B cell (primary cell): ENCODE data around the gene ACMSD. TPM values are rescaled to one million over a fixed set of nuclear protein-coding genes. Genes with fewer than 3 reads are reported as not detected.
"Not testable (repeated sequence)": the region's sequence is repeated elsewhere in the genome, so short reads cannot be mapped to it uniquely, and the experiment has no call there.

Experiments
- ATAC-seq: fragments of 200-7000 bp; cut with Tn5 transposase; one replicate; pipeline ENCODE4 v1.10.0; 2021; ENCODE audit warnings: low read depth, mild to moderate bottlenecking, moderate number of reproducible peaks, moderate library complexity
- CTCF ChIA-PET: fragments of 350-600 bp; sonication (Branson Sonifier 250); formaldehyde crosslinking; loops from one replicate; lab custom pipeline; 2021; ENCODE audit warnings: antibody characterized with exemption, inconsistent platforms; lab: Charles Lee
- POLR2A ChIA-PET: fragments of 350-600 bp; sonication (Branson Sonifier 250); formaldehyde crosslinking; loops from one replicate; lab custom pipeline; 2021; ENCODE audit warnings: antibody characterized with exemption; lab: Charles Lee
- DNase-seq: peaks from one replicate; pipeline ENCODE4 v3.0.0; 2013
- H2AFZ ChIP-seq: 2 replicates; pipeline ENCODE4 v1.6.1; 2012; ENCODE audit warnings: mild to moderate bottlenecking, low read depth, low read length; ENCODE audit not compliant: insufficient read depth, poor library complexity, severe bottlenecking
- H3K27ac ChIP-seq, 2 donors: 1 replicate in 1 of 2; 2 replicates in 1 of 2; pipeline ENCODE4 v1.5.1; 2012 to 2013; ENCODE audit warnings: low read length in 2 of 2, mild to moderate bottlenecking in 2 of 2, moderate library complexity in 1 of 2
- H3K27me3 ChIP-seq, 4 experiments: fragments of 200-600 bp in 1 of 4; sonication (generic) in 1 of 4; replicated peaks in 1 of 4; 1 replicate in 2 of 4; 2 replicates in 2 of 4; pipeline versions ENCODE4 v1.6.1 to v1.7.0; 2013 to 2016; ENCODE audit warnings: low read length in 3 of 4, mild to moderate bottlenecking in 2 of 4, mixed read lengths in 1 of 4, moderate library complexity in 1 of 4; ENCODE audit not compliant: insufficient read depth in 4 of 4, control insufficient read depth in 3 of 4; ENCODE audit errors: control extremely low read depth in 1 of 4
- H3K36me3 ChIP-seq, 2 experiments: replicated peaks in 1 of 2; 1 replicate in 1 of 2; 2 replicates in 1 of 2; pipeline versions ENCODE4 v1.6.1 to v1.7.1; 2013; ENCODE audit warnings: low read length in 1 of 2; ENCODE audit not compliant: insufficient read depth in 2 of 2, control insufficient read depth in 1 of 2; ENCODE audit errors: control extremely low read depth in 1 of 2, extremely low read depth in 1 of 2
- H3K4me1 ChIP-seq, 2 donors: fragments of 200-600 bp in 1 of 2; sonication (generic) in 1 of 2; 1 replicate in 1 of 2; 2 replicates in 1 of 2; pipeline versions ENCODE4 v1.5.1 to v1.6.1; 2013 to 2017; ENCODE audit warnings: low read length in 2 of 2; ENCODE audit not compliant: control insufficient read depth in 2 of 2, insufficient read depth in 2 of 2
- H3K4me2 ChIP-seq: replicated peaks from 2 replicates; pipeline ENCODE3; 2012; ENCODE audit warnings: mild to moderate bottlenecking, low read depth, low read length; ENCODE audit not compliant: poor library complexity, severe bottlenecking
- H3K4me3 ChIP-seq, 5 experiments: fragments of 200-600 bp in 1 of 5; sonication (generic) in 1 of 5; 1 replicate in 3 of 5; 2 replicates in 2 of 5; pipeline versions ENCODE4 v1.5.1 to v1.7.0; 2011 to 2016; ENCODE audit warnings: low read length in 4 of 5, mild to moderate bottlenecking in 4 of 5, low read depth in 2 of 5, control low read depth in 1 of 5, moderate library complexity in 1 of 5; ENCODE audit not compliant: insufficient read depth in 1 of 5; ENCODE audit errors: control extremely low read depth in 1 of 5, extremely low read depth in 1 of 5
- H3K79me2 ChIP-seq: fragments of 200-600 bp; sonication (generic); one replicate; pipeline ENCODE4 v1.6.0; 2016; ENCODE audit warnings: low read length; ENCODE audit not compliant: control insufficient read depth, insufficient read depth
- H3K9ac ChIP-seq: fragments of 200-600 bp; sonication (generic); 2 replicates; pipeline ENCODE4 v1.6.1; 2017; ENCODE audit warnings: mild to moderate bottlenecking, low read length, moderate library complexity
- H3K9me3 ChIP-seq, 3 donors: one replicate each; pipeline versions ENCODE4 v1.6.1 to v1.7.1; 2013; ENCODE audit warnings: low read length in 2 of 3; ENCODE audit not compliant: control insufficient read depth in 2 of 3, insufficient read depth in 1 of 3; ENCODE audit errors: control extremely low read depth in 1 of 3
- H4K20me1 ChIP-seq: 2 replicates; pipeline ENCODE4 v1.6.0; 2012; ENCODE audit warnings: mild to moderate bottlenecking, low read length; ENCODE audit not compliant: insufficient read depth, control insufficient read depth, poor library complexity, severe bottlenecking
- H3K27ac Mint-ChIP-seq: one replicate; pipeline ENCODE4 v1.8.0; 2021; ENCODE audit warnings: mixed read lengths
- H3K27me3 Mint-ChIP-seq: one replicate; pipeline ENCODE4 v1.8.0; 2021; ENCODE audit warnings: mixed read lengths
- H3K4me1 Mint-ChIP-seq: one replicate; pipeline ENCODE4 v1.8.0; 2021; ENCODE audit warnings: mixed read lengths
- H3K4me3 Mint-ChIP-seq: one replicate; pipeline ENCODE4 v1.8.0; 2021; ENCODE audit warnings: mixed read lengths
- H3K9me3 Mint-ChIP-seq: one replicate; pipeline ENCODE4 v1.8.0; 2022; ENCODE audit warnings: mixed read lengths; ENCODE audit not compliant: insufficient read depth
- CTCF ChIP-seq: fragments of 200-600 bp; IDR thresholded peaks from one replicate; pipeline ENCODE4 v1.8.0; 2022; ENCODE audit warnings: antibody characterized with exemption, mild to moderate bottlenecking
- EZH2 ChIP-seq: IDR thresholded peaks from 2 replicates; pipeline ENCODE4 v1.6.1; 2012; ENCODE audit warnings: borderline replicate concordance, low read depth, mild to moderate bottlenecking, moderate library complexity, low read length; ENCODE audit not compliant: insufficient read depth, poor library complexity, severe bottlenecking
- WGBS: methylation state at CpG from one replicate; pipeline ENCODE4 v1.1.5; 2013; ENCODE audit warnings: missing lambda C conversion rate; ENCODE audit not compliant: insufficient coverage; 5-methylcytosine and 5-hydroxymethylcytosine counted together
- intact Hi-C: fragments of 100-400 bp; cut with micrococcal nuclease; formaldehyde crosslinking; loops from one replicate; pipeline ENCODE4 v1.10.0; 2022
- polyA plus RNA-seq: library from polyadenylated mRNA; depleted of rRNA; stranded (reverse); fragments of >200 nt; gene quantifications from 2 replicates; pipeline ENCODE4 v1.2.3, GENCODE V29; 2012
- total RNA-seq, 2 donors: library from RNA; stranded (reverse); fragments of 120-200 nt in 1 of 2; gene quantifications; 1 replicate in 1 of 2; 2 replicates in 1 of 2; pipeline versions ENCODE4 v1.2.3 to v1.2.4, GENCODE V29; 2013 to 2022

The ACMSD gene
- total and polyA plus RNA-seq, 2 donors (not counting 1 experiment from before 2014, with no cell fraction given): not detected

- Histone ChIP-seq H3K4me3 (no peak overlapping the region), H3K36me3 (no peaks in the 10 kb centered on the region), H3K4me2 (no peak overlapping the region), H3K9me3 (peaks cover 0 to 2% (median 0%) of the 10 kb centered on the region in 3 donors), H4K20me1 (no peaks in the 10 kb centered on the region), H3K79me2 (no peaks in the 10 kb centered on the region), H2AFZ (no peak overlapping the region), H3K27me3 (no peaks in the 10 kb centered on the region), H3K4me1 (no peaks in the 10 kb centered on the region), H3K27ac (no peak overlapping the region), H3K9ac (no peak overlapping the region)
- Mint-ChIP-seq H3K27ac (no peak overlapping the region), H3K4me1 (no peaks in the 10 kb centered on the region), H3K9me3 (peaks cover 2% of the 10 kb centered on the region), H3K27me3 (no peaks in the 10 kb centered on the region), H3K4me3 (no peak overlapping the region)
- CTCF ChIA-PET: no interaction called here
- TF ChIP-seq CTCF: no peak
- TF ChIP-seq EZH2: no peak
- WGBS: 96% methylated on average over 2 of the region's 2 CpGs
- ATAC-seq (no peak), DNase-seq (no peak)
- POLR2A ChIA-PET: no interaction called here
- intact Hi-C loops: no loop called here
Measured at GRCh38 chr2:134905168-134905567, 66.8 kb downstream of the ACMSD start.

- ChIA-PET CTCF (no interaction called here), POLR2A (no interaction called here)
- DNase-seq: no peak
- ATAC-seq: no peak
- H3K27ac ChIP-seq: no peak overlapping the region
- no peak for TF ChIP-seq EZH2
- no peak for TF ChIP-seq CTCF
- H3K36me3 ChIP-seq: no peaks in the 10 kb centered on the region
- H3K9ac ChIP-seq: no peak overlapping the region
- H3K27me3 ChIP-seq: no peaks in the 10 kb centered on the region
- peaks cover 2% of the 10 kb centered on the region for H3K9me3 Mint-ChIP-seq
- H3K4me3 Mint-ChIP-seq: no peak overlapping the region
- H3K4me2 ChIP-seq: no peak overlapping the region
- no peaks in the 10 kb centered on the region for H3K79me2 ChIP-seq
- H4K20me1 ChIP-seq: no peaks in the 10 kb centered on the region
- no peak overlapping the region for H3K27ac Mint-ChIP-seq
- H3K4me3 ChIP-seq: no peak overlapping the region
- peaks cover 0 to 2% (median 0%) of the 10 kb centered on the region in 3 donors for H3K9me3 ChIP-seq
- no peaks in the 10 kb centered on the region for H3K4me1 ChIP-seq
- H2AFZ ChIP-seq: no peak overlapping the region
- H3K4me1 Mint-ChIP-seq: no peaks in the 10 kb centered on the region
- intact Hi-C loops: no loop called here
- H3K27me3 Mint-ChIP-seq: no peaks in the 10 kb centered on the region
- 100% methylated on average over 1 of the region's 2 CpGs for WGBS
Measured at GRCh38 chr2:134906726-134907125, 68.3 kb downstream of the ACMSD start.

DNA sequence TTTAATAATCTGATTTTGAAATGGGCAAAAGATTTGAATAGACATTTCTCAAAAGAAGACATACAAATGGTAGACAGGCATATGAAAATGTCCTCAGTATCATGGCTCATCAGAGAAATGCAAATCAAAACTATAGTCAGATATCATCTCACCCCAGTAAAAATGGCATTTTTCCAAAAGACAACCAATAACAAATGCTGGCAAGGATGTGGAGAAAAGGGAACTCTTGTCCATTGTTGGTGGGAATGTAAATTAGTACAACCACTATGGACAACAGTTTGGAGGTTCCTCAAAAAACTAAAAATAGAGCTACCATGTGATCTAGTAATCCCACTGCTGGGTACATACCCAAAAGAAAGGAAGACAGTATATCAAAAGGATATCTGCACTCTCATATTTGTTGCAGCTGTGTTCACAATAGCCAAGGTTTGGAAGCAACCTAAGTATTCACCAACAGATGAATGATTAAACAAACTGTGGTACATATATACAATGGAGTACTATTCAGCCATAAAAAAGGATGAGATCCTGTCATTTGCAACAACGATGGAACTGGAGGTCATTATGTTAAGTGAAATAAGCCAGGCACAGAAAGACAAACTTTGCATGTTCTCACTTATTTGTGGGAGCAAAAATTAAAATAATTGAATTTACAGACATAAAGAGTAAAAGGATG is 69.2 kb downstream of the ACMSD start:
- POLR2A ChIA-PET, H3K4me1 Mint-ChIP-seq, H3K4me2 ChIP-seq, H3K9me3 Mint-ChIP-seq, H3K27me3 Mint-ChIP-seq, H2AFZ ChIP-seq, H3K4me1 ChIP-seq, H4K20me1 ChIP-seq, ATAC-seq, H3K27me3 ChIP-seq, H3K4me3 Mint-ChIP-seq, H3K4me3 ChIP-seq, CTCF ChIA-PET, DNase-seq, H3K27ac ChIP-seq, H3K27ac Mint-ChIP-seq, intact Hi-C loops, H3K9ac ChIP-seq, H3K9me3 ChIP-seq, H3K36me3 ChIP-seq, H3K79me2 ChIP-seq: not testable (repeated sequence)
- no CpG with 5 or more reads among the region's 1 CpG for WGBS
